ENCODE measurements around the gene CIC. TPM values are rescaled to one million over a fixed set of nuclear protein-coding genes. Genes with fewer than 3 reads are reported as not detected.

The CIC gene
- total and polyA plus RNA-seq, 2 of the 13 experiments (the other 11 are each of a cell fraction or from before 2014, with no cell fraction given), result 5.9 to 8.0 TPM

DNA sequence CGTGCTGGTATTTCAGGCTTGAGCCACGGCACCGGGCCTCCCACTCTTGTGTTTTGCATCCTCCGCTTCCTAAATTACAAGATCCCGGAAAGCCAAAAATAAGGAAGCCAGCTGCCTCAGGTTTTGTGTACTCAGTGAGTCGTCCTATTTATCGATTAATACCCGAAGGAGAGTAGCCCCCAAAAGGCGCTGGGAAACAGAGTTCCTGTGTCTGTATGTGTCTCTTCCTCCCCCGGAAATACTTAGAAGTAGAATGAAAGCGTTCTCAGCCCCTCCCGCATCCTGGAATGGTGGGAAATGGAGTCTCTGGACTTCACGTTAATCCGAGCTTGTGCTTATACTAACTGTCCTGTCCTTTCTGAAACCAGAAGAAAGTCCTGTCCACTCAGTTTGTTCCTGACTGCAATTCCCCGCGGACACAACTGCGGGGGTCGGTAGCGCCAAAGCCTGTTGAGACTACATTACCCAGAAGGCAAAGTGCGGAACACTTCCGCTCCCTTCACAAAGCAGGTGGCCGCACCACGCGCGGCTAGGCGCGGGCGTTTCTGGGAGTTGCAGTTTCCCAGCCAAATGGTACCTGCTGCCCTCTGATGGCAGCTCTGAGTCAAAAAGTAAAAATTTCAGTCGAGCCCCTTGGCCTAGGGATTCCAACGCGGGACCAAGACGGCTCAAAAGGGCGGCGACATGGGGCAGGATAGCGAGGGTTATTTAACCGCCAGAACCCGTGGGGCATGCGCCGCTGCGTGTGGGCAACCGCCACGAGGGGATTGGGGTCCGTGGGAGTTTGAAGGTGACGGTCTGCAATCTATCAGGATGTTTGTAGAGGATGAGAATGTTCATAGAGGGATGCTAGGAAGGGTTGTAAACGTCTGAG is 24.5 kb upstream of the CIC start (continued):
- TF ChIP-seq, protein P1, sequence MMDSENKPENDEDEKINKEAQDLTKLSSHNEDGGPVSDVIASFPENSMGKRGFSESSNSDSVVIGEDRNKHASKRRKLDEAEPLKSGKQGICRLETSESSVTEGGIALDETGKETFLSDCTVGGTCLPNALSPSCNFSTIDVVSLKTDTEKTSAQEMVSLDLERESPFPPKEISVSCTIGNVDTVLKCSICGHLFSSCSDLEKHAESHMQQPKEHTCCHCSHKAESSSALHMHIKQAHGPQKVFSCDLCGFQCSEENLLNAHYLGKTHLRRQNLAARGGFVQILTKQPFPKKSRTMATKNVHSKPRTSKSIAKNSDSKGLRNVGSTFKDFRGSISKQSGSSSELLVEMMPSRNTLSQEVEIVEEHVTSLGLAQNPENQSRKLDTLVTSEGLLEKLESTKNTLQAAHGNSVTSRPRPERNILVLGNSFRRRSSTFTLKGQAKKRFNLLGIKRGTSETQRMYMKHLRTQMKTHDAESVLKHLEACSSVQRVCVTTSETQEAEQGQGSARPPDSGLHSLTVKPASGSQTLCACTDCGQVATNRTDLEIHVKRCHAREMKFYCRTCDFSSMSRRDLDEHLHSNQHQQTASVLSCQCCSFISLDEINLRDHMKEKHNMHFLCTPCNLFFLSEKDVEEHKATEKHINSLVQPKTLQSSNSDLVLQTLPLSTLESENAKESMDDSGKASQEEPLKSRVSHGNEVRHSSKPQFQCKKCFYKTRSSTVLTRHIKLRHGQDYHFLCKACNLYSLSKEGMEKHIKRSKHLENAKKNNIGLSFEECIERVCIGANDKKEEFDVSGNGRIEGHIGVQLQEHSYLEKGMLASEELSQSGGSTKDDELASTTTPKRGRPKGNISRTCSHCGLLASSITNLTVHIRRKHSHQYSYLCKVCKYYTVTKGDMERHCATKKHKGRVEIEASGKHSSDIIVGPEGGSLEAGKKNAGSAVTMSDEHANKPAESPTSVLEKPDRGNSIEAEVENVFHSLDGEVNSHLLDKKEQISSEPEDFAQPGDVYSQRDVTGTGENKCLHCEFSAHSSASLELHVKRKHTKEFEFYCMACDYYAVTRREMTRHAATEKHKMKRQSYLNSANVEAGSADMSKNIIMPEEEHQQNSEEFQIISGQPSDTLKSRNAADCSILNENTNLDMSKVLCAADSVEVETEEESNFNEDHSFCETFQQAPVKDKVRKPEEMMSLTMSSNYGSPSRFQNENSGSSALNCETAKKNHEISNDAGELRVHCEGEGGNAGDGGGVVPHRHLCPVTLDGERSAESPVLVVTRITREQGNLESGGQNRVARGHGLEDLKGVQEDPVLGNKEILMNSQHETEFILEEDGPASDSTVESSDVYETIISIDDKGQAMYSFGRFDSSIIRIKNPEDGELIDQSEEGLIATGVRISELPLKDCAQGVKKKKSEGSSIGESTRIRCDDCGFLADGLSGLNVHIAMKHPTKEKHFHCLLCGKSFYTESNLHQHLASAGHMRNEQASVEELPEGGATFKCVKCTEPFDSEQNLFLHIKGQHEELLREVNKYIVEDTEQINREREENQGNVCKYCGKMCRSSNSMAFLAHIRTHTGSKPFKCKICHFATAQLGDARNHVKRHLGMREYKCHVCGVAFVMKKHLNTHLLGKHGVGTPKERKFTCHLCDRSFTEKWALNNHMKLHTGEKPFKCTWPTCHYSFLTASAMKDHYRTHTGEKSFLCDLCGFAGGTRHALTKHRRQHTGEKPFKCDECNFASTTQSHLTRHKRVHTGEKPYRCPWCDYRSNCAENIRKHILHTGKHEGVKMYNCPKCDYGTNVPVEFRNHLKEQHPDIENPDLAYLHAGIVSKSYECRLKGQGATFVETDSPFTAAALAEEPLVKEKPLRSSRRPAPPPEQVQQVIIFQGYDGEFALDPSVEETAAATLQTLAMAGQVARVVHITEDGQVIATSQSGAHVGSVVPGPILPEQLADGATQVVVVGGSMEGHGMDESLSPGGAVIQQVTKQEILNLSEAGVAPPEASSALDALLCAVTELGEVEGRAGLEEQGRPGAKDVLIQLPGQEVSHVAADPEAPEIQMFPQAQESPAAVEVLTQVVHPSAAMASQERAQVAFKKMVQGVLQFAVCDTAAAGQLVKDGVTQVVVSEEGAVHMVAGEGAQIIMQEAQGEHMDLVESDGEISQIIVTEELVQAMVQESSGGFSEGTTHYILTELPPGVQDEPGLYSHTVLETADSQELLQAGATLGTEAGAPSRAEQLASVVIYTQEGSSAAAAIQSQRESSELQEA (CRISPR knock-in tag; IDR thresholded peaks at IDR 0.05; ENCODE audit: not compliant biosample characterization), result no peak
- TF ChIP-seq XRCC5 (optimal IDR thresholded peaks at IDR 0.05; ENCODE audit: low read length) (peak; percentile 62), ZNF891 (CRISPR knock-in tag; IDR thresholded peaks at IDR 0.05) (0 out of 2 replicates have a peak, but pooled peaks have one; percentile 57), SP140L (CRISPR knock-in tag; IDR thresholded peaks at IDR 0.05; ENCODE audit: borderline replicate concordance) (no peak), MEIS2 (CRISPR knock-in tag; IDR thresholded peaks at IDR 0.05) (peak; percentile 57), NCOA5 (CRISPR knock-in tag; IDR thresholded peaks at IDR 0.05) (no peak), ZMYM4 (CRISPR knock-in tag; IDR thresholded peaks at IDR 0.05) (no peak), EP300 (IDR thresholded peaks at IDR 0.05; ENCODE audit: low read depth in 2 of 2, low read length in 2 of 2) (0 out of 4 replicates have a peak, but pooled peaks of 1 of the 2 experiments have one; percentile 37), EP300 (CRISPR knock-in tag; IDR thresholded peaks at IDR 0.05; ENCODE audit: borderline replicate concordance) (no peak), ZNF788 (CRISPR knock-in tag; IDR thresholded peaks at IDR 0.05; ENCODE audit: borderline replicate concordance) (peak; percentile 18; the same call in 1 of the 2 replicates)
- TF ChIP-seq, protein P2, sequence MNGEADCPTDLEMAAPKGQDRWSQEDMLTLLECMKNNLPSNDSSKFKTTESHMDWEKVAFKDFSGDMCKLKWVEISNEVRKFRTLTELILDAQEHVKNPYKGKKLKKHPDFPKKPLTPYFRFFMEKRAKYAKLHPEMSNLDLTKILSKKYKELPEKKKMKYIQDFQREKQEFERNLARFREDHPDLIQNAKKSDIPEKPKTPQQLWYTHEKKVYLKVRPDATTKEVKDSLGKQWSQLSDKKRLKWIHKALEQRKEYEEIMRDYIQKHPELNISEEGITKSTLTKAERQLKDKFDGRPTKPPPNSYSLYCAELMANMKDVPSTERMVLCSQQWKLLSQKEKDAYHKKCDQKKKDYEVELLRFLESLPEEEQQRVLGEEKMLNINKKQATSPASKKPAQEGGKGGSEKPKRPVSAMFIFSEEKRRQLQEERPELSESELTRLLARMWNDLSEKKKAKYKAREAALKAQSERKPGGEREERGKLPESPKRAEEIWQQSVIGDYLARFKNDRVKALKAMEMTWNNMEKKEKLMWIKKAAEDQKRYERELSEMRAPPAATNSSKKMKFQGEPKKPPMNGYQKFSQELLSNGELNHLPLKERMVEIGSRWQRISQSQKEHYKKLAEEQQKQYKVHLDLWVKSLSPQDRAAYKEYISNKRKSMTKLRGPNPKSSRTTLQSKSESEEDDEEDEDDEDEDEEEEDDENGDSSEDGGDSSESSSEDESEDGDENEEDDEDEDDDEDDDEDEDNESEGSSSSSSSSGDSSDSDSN (CRISPR knock-in tag; IDR thresholded peaks at IDR 0.05), result peak; percentile 19; the same call in 1 of the 2 replicates
- TF ChIP-seq, protein P3, sequence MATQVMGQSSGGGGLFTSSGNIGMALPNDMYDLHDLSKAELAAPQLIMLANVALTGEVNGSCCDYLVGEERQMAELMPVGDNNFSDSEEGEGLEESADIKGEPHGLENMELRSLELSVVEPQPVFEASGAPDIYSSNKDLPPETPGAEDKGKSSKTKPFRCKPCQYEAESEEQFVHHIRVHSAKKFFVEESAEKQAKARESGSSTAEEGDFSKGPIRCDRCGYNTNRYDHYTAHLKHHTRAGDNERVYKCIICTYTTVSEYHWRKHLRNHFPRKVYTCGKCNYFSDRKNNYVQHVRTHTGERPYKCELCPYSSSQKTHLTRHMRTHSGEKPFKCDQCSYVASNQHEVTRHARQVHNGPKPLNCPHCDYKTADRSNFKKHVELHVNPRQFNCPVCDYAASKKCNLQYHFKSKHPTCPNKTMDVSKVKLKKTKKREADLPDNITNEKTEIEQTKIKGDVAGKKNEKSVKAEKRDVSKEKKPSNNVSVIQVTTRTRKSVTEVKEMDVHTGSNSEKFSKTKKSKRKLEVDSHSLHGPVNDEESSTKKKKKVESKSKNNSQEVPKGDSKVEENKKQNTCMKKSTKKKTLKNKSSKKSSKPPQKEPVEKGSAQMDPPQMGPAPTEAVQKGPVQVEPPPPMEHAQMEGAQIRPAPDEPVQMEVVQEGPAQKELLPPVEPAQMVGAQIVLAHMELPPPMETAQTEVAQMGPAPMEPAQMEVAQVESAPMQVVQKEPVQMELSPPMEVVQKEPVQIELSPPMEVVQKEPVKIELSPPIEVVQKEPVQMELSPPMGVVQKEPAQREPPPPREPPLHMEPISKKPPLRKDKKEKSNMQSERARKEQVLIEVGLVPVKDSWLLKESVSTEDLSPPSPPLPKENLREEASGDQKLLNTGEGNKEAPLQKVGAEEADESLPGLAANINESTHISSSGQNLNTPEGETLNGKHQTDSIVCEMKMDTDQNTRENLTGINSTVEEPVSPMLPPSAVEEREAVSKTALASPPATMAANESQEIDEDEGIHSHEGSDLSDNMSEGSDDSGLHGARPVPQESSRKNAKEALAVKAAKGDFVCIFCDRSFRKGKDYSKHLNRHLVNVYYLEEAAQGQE (IDR thresholded peaks at IDR 0.05; ENCODE audit: borderline replicate concordance in 1 of 2, low read depth in 1 of 2, low read length in 2 of 2), result no peak
